ENCODE measurements around the gene ATP8B1. TPM values are rescaled to one million over a fixed set of nuclear protein-coding genes. Genes with fewer than 3 reads are reported as not detected.
A peak's percentile ranks its signal among the peaks of the same experiment; 100 is the strongest.

Gene ATP8B1
- total RNA-seq, 1 donor: 46.7 TPM

DNA sequence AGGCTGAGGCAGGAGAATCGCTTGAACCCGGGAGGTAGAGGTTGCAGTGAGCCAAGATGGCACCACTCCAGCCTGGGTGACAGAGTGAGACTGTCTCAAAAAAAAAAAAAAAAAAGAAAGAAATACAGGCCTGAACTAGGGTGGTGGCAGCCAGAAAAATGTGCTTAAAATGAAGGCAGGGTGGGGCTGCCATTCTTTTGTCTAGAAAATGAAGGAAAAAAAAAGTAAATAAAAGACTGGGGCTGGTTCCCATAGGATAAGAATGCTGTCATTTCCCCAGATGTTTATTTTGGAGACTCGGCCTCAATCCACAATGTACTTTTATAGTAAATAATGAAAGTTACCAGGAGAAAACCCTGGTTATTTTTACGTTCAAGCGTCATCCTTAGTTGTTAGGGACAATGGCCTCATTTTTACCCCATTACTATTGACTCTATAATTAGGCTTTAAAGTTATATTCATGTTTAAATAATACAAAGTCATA is 58.9 kb downstream of the ATP8B1 start:
- TF ChIP-seq, protein P1, sequence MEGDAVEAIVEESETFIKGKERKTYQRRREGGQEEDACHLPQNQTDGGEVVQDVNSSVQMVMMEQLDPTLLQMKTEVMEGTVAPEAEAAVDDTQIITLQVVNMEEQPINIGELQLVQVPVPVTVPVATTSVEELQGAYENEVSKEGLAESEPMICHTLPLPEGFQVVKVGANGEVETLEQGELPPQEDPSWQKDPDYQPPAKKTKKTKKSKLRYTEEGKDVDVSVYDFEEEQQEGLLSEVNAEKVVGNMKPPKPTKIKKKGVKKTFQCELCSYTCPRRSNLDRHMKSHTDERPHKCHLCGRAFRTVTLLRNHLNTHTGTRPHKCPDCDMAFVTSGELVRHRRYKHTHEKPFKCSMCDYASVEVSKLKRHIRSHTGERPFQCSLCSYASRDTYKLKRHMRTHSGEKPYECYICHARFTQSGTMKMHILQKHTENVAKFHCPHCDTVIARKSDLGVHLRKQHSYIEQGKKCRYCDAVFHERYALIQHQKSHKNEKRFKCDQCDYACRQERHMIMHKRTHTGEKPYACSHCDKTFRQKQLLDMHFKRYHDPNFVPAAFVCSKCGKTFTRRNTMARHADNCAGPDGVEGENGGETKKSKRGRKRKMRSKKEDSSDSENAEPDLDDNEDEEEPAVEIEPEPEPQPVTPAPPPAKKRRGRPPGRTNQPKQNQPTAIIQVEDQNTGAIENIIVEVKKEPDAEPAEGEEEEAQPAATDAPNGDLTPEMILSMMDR (IDR thresholded peaks at IDR 0.05; ENCODE audit: extremely low read depth, low read depth, low read length): no peak
- peaks cover 93% of the 10 kb centered on the region for H3K79me2 ChIP-seq (ENCODE audit: insufficient read depth, low read length)
- peaks cover 46% of the 10 kb centered on the region for H3K4me1 ChIP-seq (ENCODE audit: insufficient read depth, low read length)
- H3K27me3 ChIP-seq (ENCODE audit: insufficient read depth, low read length): no peaks in the 10 kb centered on the region
- peaks cover 21% of the 10 kb centered on the region for H3K36me3 ChIP-seq (ENCODE audit: insufficient read depth, low read length)
- no peak overlapping the region for H3K4me3 ChIP-seq (ENCODE audit: insufficient read depth, low read length)
- peak; percentile 81 for DNase-seq (ENCODE audit: insufficient read length, low spot score, missing footprints)
- H3K4me2 ChIP-seq (ENCODE audit: insufficient read depth, low read length): peak overlapping the region; percentile 9
- peaks cover 10% of the 10 kb centered on the region for H4K20me1 ChIP-seq (ENCODE audit: insufficient read depth, low read length)
- H3K27ac ChIP-seq (ENCODE audit: low read depth, low read length): peak overlapping the region; percentile 84
- H3K9me3 ChIP-seq (ENCODE audit: low read depth, low read length): peaks cover 6% of the 10 kb centered on the region
- no peak overlapping the region for H2AFZ ChIP-seq (ENCODE audit: low read length)

DNA sequence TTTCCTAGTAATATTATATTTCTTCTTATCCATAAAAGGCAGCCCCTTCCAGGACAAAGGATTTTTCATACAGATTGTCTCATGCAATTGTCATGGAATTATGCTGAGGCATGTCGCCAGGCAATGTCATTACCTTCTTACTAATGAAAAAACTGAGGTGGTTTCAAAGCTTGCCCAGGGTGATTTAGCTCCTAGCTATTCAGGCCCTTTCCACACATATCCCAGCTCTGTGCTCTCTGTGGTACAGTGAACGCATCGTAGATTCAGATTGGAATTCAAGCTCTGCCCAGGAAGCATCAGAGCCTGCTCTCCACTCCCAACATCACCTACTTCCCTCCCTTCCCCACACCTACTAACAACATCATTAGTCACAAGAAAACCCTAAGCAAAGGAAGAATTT is 60.1 kb downstream of the ATP8B1 start:
- peaks cover 17% of the 10 kb centered on the region for H3K36me3 ChIP-seq (ENCODE audit: insufficient read depth, low read length)
- TF ChIP-seq, protein P1 (IDR thresholded peaks at IDR 0.05; ENCODE audit: extremely low read depth, low read depth, low read length): no peak
- DNase-seq (ENCODE audit: insufficient read length, low spot score, missing footprints): peak; percentile 57
- H3K79me2 ChIP-seq (ENCODE audit: insufficient read depth, low read length): peaks cover 89% of the 10 kb centered on the region
- no peaks in the 10 kb centered on the region for H3K27me3 ChIP-seq (ENCODE audit: insufficient read depth, low read length)
- H3K4me1 ChIP-seq (ENCODE audit: insufficient read depth, low read length): peaks cover 39% of the 10 kb centered on the region
- H2AFZ ChIP-seq (ENCODE audit: low read length): no peak overlapping the region
- peak overlapping the region; percentile 28 for H3K4me2 ChIP-seq (ENCODE audit: insufficient read depth, low read length)
- H3K4me3 ChIP-seq (ENCODE audit: insufficient read depth, low read length): no peak overlapping the region
- peaks cover 6% of the 10 kb centered on the region for H4K20me1 ChIP-seq (ENCODE audit: insufficient read depth, low read length)
- peak overlapping the region; percentile 84 for H3K27ac ChIP-seq (ENCODE audit: low read depth, low read length)
- peaks cover 6% of the 10 kb centered on the region for H3K9me3 ChIP-seq (ENCODE audit: low read depth, low read length)

DNA sequence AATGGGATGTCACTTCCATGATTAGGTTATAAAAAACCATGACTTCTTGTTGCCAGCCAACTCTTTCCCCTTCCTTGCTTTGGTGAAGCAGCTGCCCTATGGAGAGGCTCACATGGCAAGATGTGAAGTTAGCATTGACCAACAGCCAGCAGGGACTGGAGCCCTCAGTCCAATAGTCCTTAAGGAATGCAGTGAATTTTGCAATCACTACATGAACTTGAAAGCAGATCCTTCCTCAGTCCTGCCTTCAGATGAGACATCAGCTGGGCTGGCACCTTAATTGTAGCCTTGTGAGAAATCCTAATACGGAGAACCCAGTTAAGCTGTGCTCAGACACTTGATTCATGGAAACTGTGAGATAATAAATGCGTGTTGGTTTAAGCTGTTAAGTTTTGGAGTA is 61.8 kb downstream of the ATP8B1 start:
- peaks cover 81% of the 10 kb centered on the region for H3K79me2 ChIP-seq (ENCODE audit: insufficient read depth, low read length)

DNA sequence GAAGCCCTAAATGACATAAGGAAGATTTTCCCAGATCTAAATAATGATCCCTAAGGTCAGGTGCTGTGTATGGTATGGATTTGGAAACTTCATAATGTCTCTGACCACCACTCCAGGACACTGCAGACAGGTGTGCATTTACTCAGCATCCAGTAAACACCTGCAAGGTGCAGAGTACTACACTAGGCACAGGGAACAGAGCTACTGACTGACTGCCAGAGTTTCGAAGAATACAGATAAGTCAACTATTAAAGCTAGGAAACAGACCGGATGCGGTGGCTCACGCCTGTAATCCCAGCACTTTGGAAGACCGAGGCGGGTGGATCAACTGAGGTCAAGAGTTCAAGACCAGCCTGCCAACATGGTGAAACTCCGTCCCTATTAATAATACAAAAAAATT is 65.0 kb downstream of the ATP8B1 start:
- H3K36me3 ChIP-seq (ENCODE audit: insufficient read depth, low read length): peaks cover 7% of the 10 kb centered on the region
- peak overlapping the region; percentile 83 for H3K4me2 ChIP-seq (ENCODE audit: insufficient read depth, low read length)
- H3K4me3 ChIP-seq (ENCODE audit: insufficient read depth, low read length): no peak overlapping the region
- peaks cover 77% of the 10 kb centered on the region for H3K79me2 ChIP-seq (ENCODE audit: insufficient read depth, low read length)
- TF ChIP-seq, protein P1 (IDR thresholded peaks at IDR 0.05; ENCODE audit: extremely low read depth, low read depth, low read length): no peak
- no peaks in the 10 kb centered on the region for H3K27me3 ChIP-seq (ENCODE audit: insufficient read depth, low read length)
- H3K4me1 ChIP-seq (ENCODE audit: insufficient read depth, low read length): peaks cover 29% of the 10 kb centered on the region
- no peak for DNase-seq (ENCODE audit: insufficient read length, low spot score, missing footprints)
- H4K20me1 ChIP-seq (ENCODE audit: insufficient read depth, low read length): no peaks in the 10 kb centered on the region
- H2AFZ ChIP-seq (ENCODE audit: low read length): no peak overlapping the region
- H3K9me3 ChIP-seq (ENCODE audit: low read depth, low read length): peaks cover 6% of the 10 kb centered on the region
- peak overlapping the region; percentile 62 for H3K27ac ChIP-seq (ENCODE audit: low read depth, low read length)

More for the DNA sequence above, 61.8 kb downstream of the ATP8B1 start:
- Histone ChIP-seq H4K20me1 (ENCODE audit: insufficient read depth, low read length) (peaks cover 5% of the 10 kb centered on the region), H3K36me3 (ENCODE audit: insufficient read depth, low read length) (peaks cover 14% of the 10 kb centered on the region), H3K4me2 (ENCODE audit: insufficient read depth, low read length) (no peak overlapping the region), H3K4me1 (ENCODE audit: insufficient read depth, low read length) (peaks cover 53% of the 10 kb centered on the region), H3K4me3 (ENCODE audit: insufficient read depth, low read length) (no peak overlapping the region), H3K27ac (ENCODE audit: low read depth, low read length) (peak overlapping the region; percentile 43), H3K9me3 (ENCODE audit: low read depth, low read length) (peaks cover 6% of the 10 kb centered on the region), H2AFZ (ENCODE audit: low read length) (no peak overlapping the region), H3K27me3 (ENCODE audit: insufficient read depth, low read length) (no peaks in the 10 kb centered on the region)
- TF ChIP-seq, protein P1 (IDR thresholded peaks at IDR 0.05; ENCODE audit: extremely low read depth, low read depth, low read length): no peak
- no peak for DNase-seq (ENCODE audit: insufficient read length, low spot score, missing footprints)
